GM12873 (cell line): ENCODE measurements around the gene RXFP3.

Source experiments
- CTCF ChIP-seq: IDR thresholded peaks from 2 replicates; pipeline ENCODE4 v1.5.1; 2012; ENCODE audit warnings: low read depth, mild to moderate bottlenecking, moderate library complexity, low read length, control low read depth; ENCODE audit not compliant: insufficient read depth; ENCODE audit errors: missing control alignments

RXFP3 gene

GRCh38 chr5:33937017-33937706, 976 bp downstream of the RXFP3 start:
- no peak for TF ChIP-seq CTCF

GRCh38 chr5:33937707-33938506, 1.7 kb downstream of the RXFP3 start:
- no peak for TF ChIP-seq CTCF

GRCh38 chr5:33938507-33938796, 2.3 kb downstream of the RXFP3 start:
- TF ChIP-seq CTCF: no peak

GRCh38 chr5:33938881-33939280, 2.7 kb downstream of the RXFP3 start:
- no peak for TF ChIP-seq CTCF

GRCh38 chr5:33939556-33940262, 3.5 kb downstream of the RXFP3 start:
- no peak for TF ChIP-seq CTCF

- TF ChIP-seq CTCF: no peak
These were observed 4.9 kb downstream of the RXFP3 start for GRCh38 chr5:33941090-33941489.

- no peak for TF ChIP-seq CTCF
These were observed 8.5 kb downstream of the RXFP3 start for GRCh38 chr5:33944543-33945132.
